GM10266 (cell line): ENCODE measurements around the gene SBF2.

Experiments
- DNase-seq: peaks from one replicate; pipeline ENCODE4 v3.0.0; 2012; ENCODE audit errors: extremely low spot score
- CTCF ChIP-seq: IDR thresholded peaks from 2 replicates; pipeline ENCODE4 v1.5.1; 2012; ENCODE audit warnings: mild to moderate bottlenecking, low read depth; ENCODE audit not compliant: control insufficient read depth, insufficient read depth; ENCODE audit errors: missing control alignments

Gene SBF2

GRCh38 chr11:10122326-10123197, 171.5 kb downstream of the SBF2 start:
- no peak for TF ChIP-seq CTCF
- DNase-seq = no peak

GRCh38 chr11:10118865-10119264, 175.2 kb downstream of the SBF2 start:
- DNase-seq = no peak
- TF ChIP-seq CTCF = no peak

- no peak for DNase-seq
Measured at GRCh38 chr11:10117709-10118351, 176.2 kb downstream of the SBF2 start.

GRCh38 chr11:10116588-10116987, 177.4 kb downstream of the SBF2 start:
- DNase-seq = no peak
- no peak for TF ChIP-seq CTCF

More at GRCh38 chr11:10117709-10118351, 176.2 kb downstream of the SBF2 start:
- no peak for TF ChIP-seq CTCF

GRCh38 chr11:10114593-10115404, 179.2 kb downstream of the SBF2 start:
- DNase-seq = no peak
- no peak for TF ChIP-seq CTCF

- TF ChIP-seq CTCF = no peak
- no peak for DNase-seq
Measured at GRCh38 chr11:10113852-10114251, 180.2 kb downstream of the SBF2 start.
